Neural cell (in vitro differentiated cells): ENCODE results near the gene PTHLH. TPM values are rescaled to one million over a fixed set of nuclear protein-coding genes. Genes with fewer than 3 reads are reported as not detected.

Experiments
- H2AFZ ChIP-seq: fragments of 200-600, 300-800 bp; sonication (generic), shearing (Covaris generic); 2 replicates; pipeline ENCODE4 v1.6.0; 2014; ENCODE audit warnings: low read depth, mild to moderate bottlenecking, antibody characterized with exemption, low read length, moderate library complexity
- H3F3A ChIP-seq: fragments of 200-600 bp; shearing (Covaris generic); 2 replicates; pipeline ENCODE4 v1.6.1; 2016; ENCODE audit warnings: mild to moderate bottlenecking, moderate library complexity, mixed read lengths, antibody characterized with exemption, low read length; ENCODE audit not compliant: insufficient read depth, poor library complexity, severe bottlenecking
- H3K27ac ChIP-seq: fragments of 200-600, 300-800 bp; sonication (generic), shearing (Covaris generic); 2 replicates; pipeline ENCODE4 v1.5.1; 2014; ENCODE audit warnings: mild to moderate bottlenecking, low read length, moderate library complexity
- H3K27me3 ChIP-seq: fragments of 300-800, 200-600 bp; sonication (generic), shearing (Covaris generic); 2 replicates; pipeline ENCODE4 v1.6.0; 2014; ENCODE audit warnings: mild to moderate bottlenecking, low read depth, low read length, moderate library complexity; ENCODE audit not compliant: insufficient read depth
- H3K36me3 ChIP-seq: fragments of 300-800, 200-600 bp; sonication (generic), shearing (Covaris generic); 2 replicates; pipeline ENCODE4 v1.5.1; 2014; ENCODE audit warnings: mild to moderate bottlenecking, antibody characterized with exemption, low read length, moderate library complexity; ENCODE audit not compliant: insufficient read depth
- H3K4me2 ChIP-seq: fragments of 300-800, 200-600 bp; sonication (generic), shearing (Covaris generic); 2 replicates; pipeline ENCODE4 v1.6.0; 2014; ENCODE audit warnings: mild to moderate bottlenecking, low read length
- H3K4me3 ChIP-seq: fragments of 300-800, 200-600 bp; sonication (generic), shearing (Covaris generic); 2 replicates; pipeline ENCODE4 v1.5.1; 2014; ENCODE audit warnings: mild to moderate bottlenecking, low read length, moderate library complexity
- H3K79me2 ChIP-seq: fragments of 200-600 bp; shearing (Covaris generic); replicated peaks from 2 replicates; pipeline ENCODE4 v1.6.0; 2014; ENCODE audit warnings: mild to moderate bottlenecking, low read length, moderate library complexity; ENCODE audit not compliant: insufficient read depth
- H3K9ac ChIP-seq: fragments of 300-800, 200-600 bp; sonication (generic), shearing (Covaris generic); 2 replicates; pipeline ENCODE4 v1.6.1; 2016; ENCODE audit warnings: mild to moderate bottlenecking, low read length, mixed read lengths
- H3K9me2 ChIP-seq: fragments of 200-600 bp; shearing (Covaris generic); 2 replicates; pipeline ENCODE4 v1.6.1; 2016; ENCODE audit warnings: mild to moderate bottlenecking, low read length, mixed read lengths; ENCODE audit not compliant: insufficient read depth
- H3K9me3 ChIP-seq: fragments of 200-600, 300-800 bp; sonication (generic), shearing (Covaris generic); 2 replicates; pipeline ENCODE4 v1.6.1; 2016; ENCODE audit warnings: mild to moderate bottlenecking, mixed run types, low read length, moderate library complexity, mixed read lengths
- H4K20me1 ChIP-seq: fragments of 200-600 bp; shearing (Covaris generic); 2 replicates; pipeline ENCODE4 v1.6.1; 2016; ENCODE audit warnings: mild to moderate bottlenecking, mixed run types; ENCODE audit not compliant: insufficient read depth
- EP300 ChIP-seq: fragments of 450-650 bp; conservative IDR thresholded peaks from 2 replicates; pipeline ENCODE4 v1.6.1; 2014; ENCODE audit warnings: antibody characterized with exemption, mild to moderate bottlenecking, moderate library complexity; ENCODE audit not compliant: poor library complexity, severe bottlenecking
- EZH2 ChIP-seq: fragments of 200-600, 300-800 bp; shearing (Covaris generic), sonication (generic); IDR thresholded peaks from 2 replicates; pipeline ENCODE4 v1.6.1; 2014; ENCODE audit warnings: antibody characterized with exemption, low read length, borderline replicate concordance, mild to moderate bottlenecking; ENCODE audit not compliant: insufficient read depth, poor library complexity, severe bottlenecking
- MXI1 ChIP-seq: fragments of 450-650 bp; conservative IDR thresholded peaks from 2 replicates; pipeline ENCODE4 v1.6.1; 2014; ENCODE audit warnings: antibody characterized with exemption, mild to moderate bottlenecking; ENCODE audit not compliant: poor library complexity, severe bottlenecking
- POLR2AphosphoS5 ChIP-seq: IDR thresholded peaks from 2 replicates; pipeline ENCODE4 v1.6.1; 2012
- RAD21 ChIP-seq: fragments of 450-650 bp; conservative IDR thresholded peaks from 2 replicates; pipeline ENCODE4 v1.6.1; 2014; ENCODE audit warnings: antibody characterized with exemption, mild to moderate bottlenecking, moderate library complexity
- SMC3 ChIP-seq: fragments of 450-650 bp; conservative IDR thresholded peaks from 2 replicates; pipeline ENCODE4 v1.6.1; 2014; ENCODE audit warnings: antibody characterized with exemption, mild to moderate bottlenecking, moderate library complexity; ENCODE audit not compliant: poor library complexity
- TAF1 ChIP-seq: IDR thresholded peaks from 2 replicates; pipeline ENCODE4 v1.6.1; 2012; ENCODE audit warnings: low read depth
- polyA plus RNA-seq: library from polyadenylated mRNA; depleted of rRNA; stranded (reverse); fragments of >200 nt; gene quantifications from 2 replicates; pipeline ENCODE4 v1.2.3, GENCODE V29; 2014
- TF ChIP-seq, protein P1 (sequence below): IDR thresholded peaks from 2 replicates; pipeline ENCODE4 v1.6.1; 2012; ENCODE audit warnings: borderline replicate concordance
- TF ChIP-seq, protein P2 (sequence below): fragments of 450-650 bp; IDR thresholded peaks from 2 replicates; pipeline ENCODE4 v1.5.1; 2014; ENCODE audit warnings: antibody characterized with exemption, mild to moderate bottlenecking, moderate library complexity; ENCODE audit not compliant: poor library complexity, severe bottlenecking

The PTHLH gene
- polyA plus RNA-seq, 1 donor from 2014 or later, result 0.22 TPM

DNA sequence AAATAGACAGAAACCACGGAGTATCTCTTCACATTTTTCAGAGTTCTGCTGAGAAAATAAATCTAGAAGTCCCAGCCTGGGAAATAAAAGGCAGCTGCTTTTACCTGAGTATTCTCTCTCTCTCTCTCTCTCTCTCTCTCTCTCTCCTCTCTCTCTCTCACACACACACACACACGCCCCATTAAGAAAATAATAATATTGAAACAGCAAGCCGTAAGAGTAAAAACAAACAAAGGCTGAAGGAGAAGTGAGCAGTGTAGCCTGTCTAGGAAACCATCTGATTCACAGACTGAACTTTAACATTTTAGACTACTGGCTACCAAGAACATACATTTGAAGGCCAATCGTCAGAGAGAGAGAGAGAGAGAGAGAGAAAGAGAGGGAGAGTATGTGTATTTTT lies 8.4 kb downstream of the PTHLH start:
- no peaks in the 10 kb centered on the region for H4K20me1 ChIP-seq
- peaks cover 44% of the 10 kb centered on the region for H3K27me3 ChIP-seq
- no peaks in the 10 kb centered on the region for H3K9me2 ChIP-seq
- no peak overlapping the region for H3K27ac ChIP-seq
- H3K79me2 ChIP-seq, result no peaks in the 10 kb centered on the region
- H3K36me3 ChIP-seq, result no peaks in the 10 kb centered on the region
- TF ChIP-seq SMC3, result no peak
- TF ChIP-seq, protein P1, sequence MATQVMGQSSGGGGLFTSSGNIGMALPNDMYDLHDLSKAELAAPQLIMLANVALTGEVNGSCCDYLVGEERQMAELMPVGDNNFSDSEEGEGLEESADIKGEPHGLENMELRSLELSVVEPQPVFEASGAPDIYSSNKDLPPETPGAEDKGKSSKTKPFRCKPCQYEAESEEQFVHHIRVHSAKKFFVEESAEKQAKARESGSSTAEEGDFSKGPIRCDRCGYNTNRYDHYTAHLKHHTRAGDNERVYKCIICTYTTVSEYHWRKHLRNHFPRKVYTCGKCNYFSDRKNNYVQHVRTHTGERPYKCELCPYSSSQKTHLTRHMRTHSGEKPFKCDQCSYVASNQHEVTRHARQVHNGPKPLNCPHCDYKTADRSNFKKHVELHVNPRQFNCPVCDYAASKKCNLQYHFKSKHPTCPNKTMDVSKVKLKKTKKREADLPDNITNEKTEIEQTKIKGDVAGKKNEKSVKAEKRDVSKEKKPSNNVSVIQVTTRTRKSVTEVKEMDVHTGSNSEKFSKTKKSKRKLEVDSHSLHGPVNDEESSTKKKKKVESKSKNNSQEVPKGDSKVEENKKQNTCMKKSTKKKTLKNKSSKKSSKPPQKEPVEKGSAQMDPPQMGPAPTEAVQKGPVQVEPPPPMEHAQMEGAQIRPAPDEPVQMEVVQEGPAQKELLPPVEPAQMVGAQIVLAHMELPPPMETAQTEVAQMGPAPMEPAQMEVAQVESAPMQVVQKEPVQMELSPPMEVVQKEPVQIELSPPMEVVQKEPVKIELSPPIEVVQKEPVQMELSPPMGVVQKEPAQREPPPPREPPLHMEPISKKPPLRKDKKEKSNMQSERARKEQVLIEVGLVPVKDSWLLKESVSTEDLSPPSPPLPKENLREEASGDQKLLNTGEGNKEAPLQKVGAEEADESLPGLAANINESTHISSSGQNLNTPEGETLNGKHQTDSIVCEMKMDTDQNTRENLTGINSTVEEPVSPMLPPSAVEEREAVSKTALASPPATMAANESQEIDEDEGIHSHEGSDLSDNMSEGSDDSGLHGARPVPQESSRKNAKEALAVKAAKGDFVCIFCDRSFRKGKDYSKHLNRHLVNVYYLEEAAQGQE, result no peak
- TF ChIP-seq RAD21, result no peak
- no peak for TF ChIP-seq TAF1
- no peak for TF ChIP-seq EP300
- TF ChIP-seq, protein P2, sequence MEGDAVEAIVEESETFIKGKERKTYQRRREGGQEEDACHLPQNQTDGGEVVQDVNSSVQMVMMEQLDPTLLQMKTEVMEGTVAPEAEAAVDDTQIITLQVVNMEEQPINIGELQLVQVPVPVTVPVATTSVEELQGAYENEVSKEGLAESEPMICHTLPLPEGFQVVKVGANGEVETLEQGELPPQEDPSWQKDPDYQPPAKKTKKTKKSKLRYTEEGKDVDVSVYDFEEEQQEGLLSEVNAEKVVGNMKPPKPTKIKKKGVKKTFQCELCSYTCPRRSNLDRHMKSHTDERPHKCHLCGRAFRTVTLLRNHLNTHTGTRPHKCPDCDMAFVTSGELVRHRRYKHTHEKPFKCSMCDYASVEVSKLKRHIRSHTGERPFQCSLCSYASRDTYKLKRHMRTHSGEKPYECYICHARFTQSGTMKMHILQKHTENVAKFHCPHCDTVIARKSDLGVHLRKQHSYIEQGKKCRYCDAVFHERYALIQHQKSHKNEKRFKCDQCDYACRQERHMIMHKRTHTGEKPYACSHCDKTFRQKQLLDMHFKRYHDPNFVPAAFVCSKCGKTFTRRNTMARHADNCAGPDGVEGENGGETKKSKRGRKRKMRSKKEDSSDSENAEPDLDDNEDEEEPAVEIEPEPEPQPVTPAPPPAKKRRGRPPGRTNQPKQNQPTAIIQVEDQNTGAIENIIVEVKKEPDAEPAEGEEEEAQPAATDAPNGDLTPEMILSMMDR, result no peak
- TF ChIP-seq EZH2, result no peak
- no peak for TF ChIP-seq MXI1
- TF ChIP-seq POLR2AphosphoS5, result no peak
- H3K4me2 ChIP-seq, result no peak overlapping the region
- no peak overlapping the region for H3K9ac ChIP-seq
- H2AFZ ChIP-seq, result no peak overlapping the region
- no peak overlapping the region for H3K4me3 ChIP-seq
- no peaks in the 10 kb centered on the region for H3K9me3 ChIP-seq
- H3F3A ChIP-seq, result no peaks in the 10 kb centered on the region

DNA sequence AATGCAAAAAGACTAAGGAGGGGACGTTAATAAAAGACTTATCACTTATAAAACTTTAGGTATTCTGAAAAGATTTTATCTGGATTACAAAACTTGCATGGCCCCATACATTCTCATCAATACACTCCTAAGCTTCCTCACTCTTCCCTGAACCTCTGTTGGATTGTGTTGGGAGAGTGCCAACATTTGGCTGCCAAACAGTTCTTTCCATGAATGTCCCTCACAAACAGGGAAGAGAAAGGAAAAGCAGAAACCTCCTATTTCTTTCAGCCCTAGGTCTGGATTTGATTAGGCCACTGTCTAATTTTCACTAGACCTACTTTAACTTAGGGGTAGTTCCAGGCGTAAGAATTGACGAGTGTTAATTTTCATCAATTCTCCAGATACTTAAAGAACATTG lies 11.7 kb downstream of the PTHLH start:
- Histone ChIP-seq H3K9me2 (no peaks in the 10 kb centered on the region), H3K36me3 (no peaks in the 10 kb centered on the region), H3K79me2 (no peaks in the 10 kb centered on the region), H2AFZ (no peak overlapping the region), H3K4me2 (no peak overlapping the region), H3K27ac (no peak overlapping the region), H3F3A (no peaks in the 10 kb centered on the region), H4K20me1 (no peaks in the 10 kb centered on the region), H3K4me3 (no peak overlapping the region), H3K9me3 (no peaks in the 10 kb centered on the region), H3K9ac (no peak overlapping the region), H3K27me3 (peaks cover 11% of the 10 kb centered on the region)
- TF ChIP-seq TAF1 (no peak), EZH2 (no peak)

GRCh38 chr12:27958675-27959074 lies 13.9 kb downstream of the PTHLH start:
- H3K9ac ChIP-seq, result no peak overlapping the region
- no peaks in the 10 kb centered on the region for H3F3A ChIP-seq
- H3K27me3 ChIP-seq, result no peaks in the 10 kb centered on the region
- no peak overlapping the region for H2AFZ ChIP-seq
- no peak for TF ChIP-seq EP300
- H3K9me3 ChIP-seq, result no peaks in the 10 kb centered on the region
- no peaks in the 10 kb centered on the region for H4K20me1 ChIP-seq
- H3K79me2 ChIP-seq, result no peaks in the 10 kb centered on the region
- no peak overlapping the region for H3K4me2 ChIP-seq
- no peak overlapping the region for H3K27ac ChIP-seq
- H3K36me3 ChIP-seq, result no peaks in the 10 kb centered on the region
- H3K9me2 ChIP-seq, result no peaks in the 10 kb centered on the region
- H3K4me3 ChIP-seq, result no peak overlapping the region
